ENCODE results near the gene TGFBR2. TPM values are rescaled to one million over a fixed set of nuclear protein-coding genes. Genes with fewer than 3 reads are reported as not detected.

The TGFBR2 gene
- total RNA-seq, 2 experiments from 2014 or later = 57.8 to 58.1 TPM

DNA sequence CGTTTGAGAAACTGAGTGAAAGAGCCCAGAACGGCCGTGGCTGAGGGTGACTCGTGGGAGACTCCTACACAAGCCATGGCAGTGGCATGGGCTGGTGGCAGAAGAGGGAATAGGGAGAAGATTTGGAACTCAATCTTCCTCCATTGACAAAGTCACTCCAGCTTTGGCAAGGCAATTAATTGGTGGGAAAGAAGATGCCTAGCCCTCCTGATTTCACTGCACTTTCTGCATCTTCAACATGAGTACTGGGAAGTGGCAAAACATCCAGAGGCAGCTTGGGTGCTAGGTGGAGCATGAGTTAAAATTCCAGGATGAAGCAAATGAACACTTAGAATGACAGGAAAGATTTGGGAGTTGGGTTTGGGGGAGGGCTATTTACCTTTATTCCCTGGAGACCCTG lies 1.4 kb upstream of the TGFBR2 start:
- H3K27me3 Mint-ChIP-seq (ENCODE audit: low read depth) = no peaks in the 10 kb centered on the region
- H3K36me3 Mint-ChIP-seq (ENCODE audit: low read depth) = peaks cover 29% of the 10 kb centered on the region
- H3K4me3 Mint-ChIP-seq = peak overlapping the region; percentile 94
- intact Hi-C loops (cut with micrococcal nuclease) = loop anchor here (2.0 to 10.0 kb wide), 5 partner anchors 102 to 927 kb away; partner anchors contain the start of gene STT3B
- H3K27ac Mint-ChIP-seq = peak overlapping the region; percentile 100
- peak; percentile 24 for DNase-seq
- peaks cover 2% of the 10 kb centered on the region for H3K9me3 Mint-ChIP-seq
- peaks cover 55% of the 10 kb centered on the region for H3K4me1 Mint-ChIP-seq (ENCODE audit: low read depth)
- CTCF ChIA-PET = interaction anchor here (0.7 to 4.1 kb wide), 2 partner anchors 54 to 88 kb away, joined by 3 to 13 read pairs; no protein-coding TSS in a partner anchor

DNA sequence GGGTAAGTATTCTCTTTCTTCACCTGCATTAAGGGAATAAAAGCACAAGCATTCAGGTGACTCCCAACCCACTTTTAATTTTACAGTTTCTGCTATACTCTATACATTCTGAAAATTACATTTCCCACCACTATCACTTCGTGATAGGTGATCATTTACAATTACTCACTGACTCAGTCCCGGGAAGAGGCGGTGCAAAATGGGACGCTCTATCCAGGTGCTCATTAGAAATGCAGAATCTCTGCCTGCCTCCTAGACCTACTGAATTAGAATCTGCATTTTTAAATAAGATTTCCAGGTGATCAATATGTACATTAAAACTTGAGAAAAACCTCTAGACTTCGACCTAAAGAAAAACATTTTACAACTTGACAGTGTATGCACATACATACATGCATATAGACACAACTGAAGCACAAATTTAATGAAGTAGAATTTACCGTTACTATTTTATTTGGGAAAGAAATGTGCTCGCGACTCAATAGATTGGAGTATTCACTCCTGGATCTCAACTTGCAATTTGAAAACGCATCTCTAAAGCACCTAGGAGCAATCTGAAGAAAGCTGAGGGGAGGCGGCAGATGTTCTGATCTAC lies 598 bp upstream of the TGFBR2 start:
- CTCF ChIA-PET = interaction anchor here (0.7 to 4.1 kb wide), 5 partner anchors 10 to 286 kb away, joined by 3 to 13 read pairs (median 3); no protein-coding TSS in a partner anchor
- peaks cover 37% of the 10 kb centered on the region for H3K36me3 Mint-ChIP-seq (ENCODE audit: low read depth)
- DNase-seq = peak; percentile 33
- peaks cover 53% of the 10 kb centered on the region for H3K4me1 Mint-ChIP-seq (ENCODE audit: low read depth)
- H3K27ac Mint-ChIP-seq = peak overlapping the region; percentile 100
- no peaks in the 10 kb centered on the region for H3K27me3 Mint-ChIP-seq (ENCODE audit: low read depth)
- intact Hi-C loops (cut with micrococcal nuclease) = loop anchor here (1.0 to 10.0 kb wide), 10 partner anchors 14 to 926 kb away; partner anchors contain the start of gene STT3B
- peaks cover 2% of the 10 kb centered on the region for H3K9me3 Mint-ChIP-seq
- H3K4me3 Mint-ChIP-seq = peak overlapping the region; percentile 94

DNA sequence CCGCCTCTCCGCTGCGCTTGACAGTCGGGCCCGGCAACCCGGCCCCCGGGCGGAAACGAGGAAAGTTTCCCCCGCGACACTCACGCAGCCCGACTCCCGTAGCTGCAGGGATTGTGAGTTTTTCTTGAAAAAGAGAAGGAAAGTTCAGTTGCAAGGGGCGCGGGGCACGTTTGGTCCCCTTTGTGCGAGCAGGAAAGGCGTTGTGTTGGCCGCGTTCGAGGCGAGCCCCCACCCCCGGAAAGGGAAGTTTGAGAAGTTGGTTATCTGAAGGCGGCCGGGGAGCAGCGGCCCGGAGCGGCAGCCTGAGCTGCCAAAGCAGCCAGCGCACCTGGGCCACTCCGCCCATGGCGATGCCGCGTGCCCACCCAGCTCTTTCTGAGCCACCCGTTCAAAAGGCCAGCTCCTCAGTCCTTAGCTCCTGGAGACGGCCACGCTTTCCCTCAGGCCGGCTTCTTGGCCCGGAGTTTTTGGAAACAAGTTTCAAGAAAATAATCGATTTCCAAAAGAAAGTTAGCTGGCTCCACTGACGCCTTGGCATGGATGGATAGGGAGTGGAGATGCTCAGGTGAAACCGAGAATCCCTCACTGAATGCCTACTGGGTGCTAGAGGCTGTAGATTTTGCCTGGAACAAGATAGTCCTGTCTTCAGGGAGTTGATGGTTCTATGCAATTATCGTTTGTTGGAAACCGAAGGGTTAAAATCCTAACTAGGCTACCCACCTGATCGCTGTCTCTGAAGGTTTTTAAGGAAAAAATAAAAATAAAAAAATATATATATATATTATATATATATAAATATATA lies 832 bp downstream of the TGFBR2 start:
- H3K4me1 Mint-ChIP-seq (ENCODE audit: low read depth) = peaks cover 50% of the 10 kb centered on the region
- no peaks in the 10 kb centered on the region for H3K9me3 Mint-ChIP-seq
- DNase-seq = peak; percentile 69
- H3K27me3 Mint-ChIP-seq (ENCODE audit: low read depth) = no peaks in the 10 kb centered on the region
- CTCF ChIA-PET = interaction anchor here (0.8 to 4.1 kb wide), 8 partner anchors 9 to 288 kb away, joined by 3 to 13 read pairs (median 4); no protein-coding TSS in a partner anchor
- H3K4me3 Mint-ChIP-seq = peak overlapping the region; percentile 83
- H3K27ac Mint-ChIP-seq = peak overlapping the region; percentile 98
- H3K36me3 Mint-ChIP-seq (ENCODE audit: low read depth) = peaks cover 51% of the 10 kb centered on the region
- intact Hi-C loops (cut with micrococcal nuclease) = loop anchor here (2.0 to 10.0 kb wide), 4 partner anchors 68 to 925 kb away; partner anchors contain the start of gene STT3B

DNA sequence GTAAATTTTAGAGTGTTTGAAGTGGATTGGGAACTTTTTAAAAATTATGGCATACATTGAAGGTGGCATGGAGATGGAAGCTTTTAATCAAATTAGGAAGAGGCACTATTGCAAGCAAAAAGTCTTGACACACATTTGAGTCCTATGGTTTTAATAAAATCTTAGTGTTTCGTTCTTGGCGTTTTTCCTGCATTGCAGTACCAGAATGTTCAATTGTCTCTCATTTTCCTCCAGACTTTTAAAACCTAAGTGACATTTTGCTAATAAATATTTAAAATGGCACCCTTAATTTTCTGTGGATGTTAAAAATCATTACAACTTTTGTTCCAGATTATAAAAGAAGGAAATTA lies 2.2 kb downstream of the TGFBR2 start:
- peaks cover 55% of the 10 kb centered on the region for H3K4me1 Mint-ChIP-seq (ENCODE audit: low read depth)

DNA sequence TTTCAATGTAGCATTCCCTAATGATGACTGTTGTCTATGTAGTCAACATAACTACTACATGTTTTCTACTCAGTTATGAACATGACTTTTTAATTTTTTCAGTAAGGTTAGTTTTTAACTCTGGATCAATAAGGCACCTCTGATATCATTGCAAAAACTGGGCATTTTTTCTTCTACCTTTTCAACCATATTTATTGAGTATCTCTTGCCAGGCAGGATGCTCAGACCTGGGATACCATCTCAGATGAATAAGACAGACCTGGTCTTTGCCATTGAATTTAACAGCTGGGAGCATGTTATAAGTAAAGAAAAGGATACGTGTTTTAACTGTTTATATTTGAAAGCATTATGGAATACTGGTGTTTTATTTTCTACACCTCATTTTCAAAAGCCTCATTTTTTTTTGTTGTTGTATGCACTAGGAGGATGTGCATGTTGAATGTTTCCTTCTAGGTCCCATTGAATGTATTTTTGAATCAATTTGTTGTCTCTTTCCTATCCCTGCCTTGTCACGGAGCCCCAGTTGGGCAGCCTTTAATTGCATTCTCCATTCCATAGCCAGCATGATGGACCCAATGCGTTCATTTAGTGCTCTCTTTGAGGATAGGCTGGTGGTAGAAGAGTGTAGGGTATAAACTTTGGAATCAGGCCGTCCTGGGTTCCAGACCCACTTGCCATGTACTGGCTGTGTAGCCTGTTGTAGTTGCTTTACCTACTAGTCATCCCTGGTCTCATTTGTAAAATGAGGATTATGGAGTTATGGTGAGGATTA lies 3.7 kb downstream of the TGFBR2 start:
- peak; percentile 12 for DNase-seq
- Mint-ChIP-seq H3K36me3 (ENCODE audit: low read depth) (peaks cover 80% of the 10 kb centered on the region), H3K4me1 (ENCODE audit: low read depth) (peaks cover 55% of the 10 kb centered on the region), H3K9me3 (no peaks in the 10 kb centered on the region), H3K27ac (peak overlapping the region; percentile 98), H3K27me3 (ENCODE audit: low read depth) (no peaks in the 10 kb centered on the region), H3K4me3 (peak overlapping the region; percentile 83)
- CTCF ChIA-PET = interaction anchor here (0.8 to 1.2 kb wide), 2 partner anchors 10 to 29 kb away, joined by 4 to 5 read pairs; no protein-coding TSS in a partner anchor
- intact Hi-C loops (cut with micrococcal nuclease) = loop anchor here (1.0 to 10.0 kb wide), 3 partner anchors 72 to 922 kb away; partner anchors contain the start of gene STT3B

More for the DNA sequence above, 2.2 kb downstream of the TGFBR2 start:
- intact Hi-C loops (cut with micrococcal nuclease) = loop anchor here (5.0 to 10.0 kb wide), 2 partner anchors 564 to 924 kb away; partner anchors contain the start of gene STT3B
- Mint-ChIP-seq H3K27ac (peak overlapping the region; percentile 98), H3K9me3 (no peaks in the 10 kb centered on the region), H3K4me3 (peak overlapping the region; percentile 83), H3K27me3 (ENCODE audit: low read depth) (no peaks in the 10 kb centered on the region), H3K36me3 (ENCODE audit: low read depth) (peaks cover 65% of the 10 kb centered on the region)
- CTCF ChIA-PET = interaction anchor here (0.9 to 4.1 kb wide), 5 partner anchors 9 to 289 kb away, joined by 3 to 13 read pairs (median 4); no protein-coding TSS in a partner anchor
- DNase-seq = no peak

DNA sequence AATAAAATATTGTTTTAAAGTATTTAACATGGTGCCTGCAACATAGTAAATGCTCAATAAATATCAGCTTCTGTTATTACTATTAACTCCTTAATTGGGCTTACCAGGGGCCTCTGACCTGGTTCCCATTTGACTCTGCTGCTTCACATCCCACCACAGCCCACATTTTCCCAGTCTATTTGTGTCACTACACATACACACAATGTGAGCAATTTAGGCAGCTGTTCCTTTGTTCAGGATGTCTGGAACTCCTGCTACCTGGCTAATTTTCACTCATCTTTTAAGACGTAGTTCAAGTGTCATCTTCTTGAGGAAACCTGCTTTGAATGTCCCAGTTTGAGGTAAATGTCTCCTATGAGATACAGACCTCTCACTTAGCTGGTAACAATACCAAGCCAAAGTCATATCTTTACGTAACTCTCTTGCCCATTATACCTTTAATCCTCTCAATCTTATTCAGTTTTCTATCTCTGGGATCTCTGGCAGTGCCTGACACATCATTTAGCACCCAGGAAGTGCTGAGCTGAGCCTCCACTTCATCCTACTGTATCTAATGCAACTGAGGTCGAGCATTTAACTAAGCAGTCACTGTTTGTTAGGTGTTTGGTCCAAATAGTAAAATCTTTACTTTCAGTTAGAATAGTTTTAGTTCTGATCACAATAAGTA lies 4.4 kb downstream of the TGFBR2 start:
- intact Hi-C loops (cut with micrococcal nuclease) = loop anchor here (1.0 kb wide), 2 partner anchors 9 to 29 kb away; no protein-coding TSS in a partner anchor
- peaks cover 86% of the 10 kb centered on the region for H3K36me3 Mint-ChIP-seq (ENCODE audit: low read depth)
- CTCF ChIA-PET = interaction anchor here (0.6 to 1.2 kb wide), 5 partner anchors 9 to 28 kb away, joined by 4 to 5 read pairs (median 4); no protein-coding TSS in a partner anchor

DNA sequence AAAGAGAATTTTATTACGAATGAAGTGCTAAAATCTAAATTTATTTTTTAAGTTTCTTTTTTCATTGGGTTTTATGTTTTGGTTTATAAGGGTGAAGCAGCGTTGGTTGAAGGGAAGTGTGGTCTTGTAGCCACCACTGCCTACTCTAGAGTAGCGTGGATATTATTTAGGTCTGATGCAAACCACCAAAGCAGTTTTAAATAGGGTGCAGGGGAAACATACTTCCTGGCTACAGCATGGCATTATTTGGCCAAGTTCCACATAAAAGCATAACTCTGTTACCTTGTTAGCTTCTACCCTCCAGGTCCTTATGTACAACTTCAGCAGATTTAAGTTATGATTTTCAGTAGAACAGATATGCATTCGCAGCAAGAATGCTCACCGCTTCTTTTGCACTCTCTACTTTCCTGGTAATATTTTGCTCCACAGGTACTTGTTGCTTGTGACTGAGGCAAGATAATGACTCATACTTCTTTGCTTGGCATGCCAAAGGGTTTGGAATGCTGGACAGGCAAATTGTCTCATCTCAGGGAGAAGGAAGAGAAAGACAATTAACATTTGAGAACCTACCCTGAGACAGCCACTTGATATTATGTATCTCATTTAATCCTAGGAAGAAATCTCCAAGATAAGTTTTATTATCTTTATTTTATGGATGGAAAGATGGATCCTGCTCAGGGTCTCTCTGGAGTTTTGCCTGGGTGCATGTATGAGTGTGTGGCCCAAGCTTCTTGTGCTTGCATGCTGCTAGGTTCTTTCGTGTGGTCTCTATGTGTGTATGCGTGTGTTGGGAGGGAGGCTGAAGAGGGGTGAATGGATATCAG lies 5.4 kb downstream of the TGFBR2 start:
- Mint-ChIP-seq H3K4me1 (ENCODE audit: low read depth) (peaks cover 57% of the 10 kb centered on the region), H3K4me3 (peak overlapping the region; percentile 83), H3K27me3 (ENCODE audit: low read depth) (no peaks in the 10 kb centered on the region), H3K9me3 (no peaks in the 10 kb centered on the region), H3K27ac (peak overlapping the region; percentile 98), H3K36me3 (ENCODE audit: low read depth) (peaks cover 95% of the 10 kb centered on the region)
- intact Hi-C loops (cut with micrococcal nuclease) = loop anchor here (1.0 kb wide), 4 partner anchors 8 to 49 kb away; no protein-coding TSS in a partner anchor
- CTCF ChIA-PET = interaction anchor here (0.8 to 1.6 kb wide), 4 partner anchors 11 to 413 kb away, joined by 3 to 6 read pairs (median 4); no protein-coding TSS in a partner anchor
- DNase-seq = peak; percentile 25

More for the DNA sequence above, 4.4 kb downstream of the TGFBR2 start:
- Mint-ChIP-seq H3K27ac (peak overlapping the region; percentile 98), H3K27me3 (ENCODE audit: low read depth) (no peaks in the 10 kb centered on the region), H3K9me3 (no peaks in the 10 kb centered on the region), H3K4me1 (ENCODE audit: low read depth) (peaks cover 53% of the 10 kb centered on the region), H3K4me3 (peak overlapping the region; percentile 83)
- DNase-seq = peak; percentile 61

DNA sequence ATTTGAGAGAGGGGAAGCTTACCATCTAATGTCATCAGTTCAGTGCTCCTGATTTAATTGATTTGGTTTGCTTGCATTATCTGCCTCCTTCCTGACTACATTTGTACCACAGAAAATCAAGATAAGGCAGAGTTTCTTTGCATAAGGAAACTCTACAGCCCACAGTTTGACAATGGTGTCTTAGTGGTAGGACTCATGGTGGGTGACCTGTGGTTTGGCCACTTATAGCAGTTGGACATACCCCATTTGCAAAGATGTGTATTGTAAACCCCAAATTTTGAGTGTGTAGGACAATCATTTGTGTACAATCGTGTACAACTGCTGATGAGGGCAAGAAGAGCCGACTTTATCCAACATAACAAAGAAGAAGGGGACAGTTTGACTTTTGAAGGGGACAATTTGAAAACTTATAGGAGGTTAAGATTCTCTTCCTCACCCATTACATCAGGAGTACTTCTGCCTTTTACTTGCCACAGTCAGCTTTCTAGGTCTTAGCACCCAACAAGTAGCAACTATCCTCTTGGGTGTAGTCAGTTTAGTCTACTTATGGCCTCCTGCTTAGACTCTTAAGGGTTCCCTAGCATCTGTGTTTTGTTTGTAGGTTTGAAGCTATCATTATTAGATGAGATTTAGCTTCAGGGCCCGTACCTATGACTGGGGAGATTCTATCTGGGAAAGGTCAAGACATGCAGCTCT lies 6.2 kb downstream of the TGFBR2 start:
- Mint-ChIP-seq H3K27me3 (ENCODE audit: low read depth) (no peaks in the 10 kb centered on the region), H3K4me3 (peak overlapping the region; percentile 83), H3K27ac (peak overlapping the region; percentile 98), H3K4me1 (ENCODE audit: low read depth) (peaks cover 63% of the 10 kb centered on the region), H3K36me3 (ENCODE audit: low read depth) (peaks cover 94% of the 10 kb centered on the region), H3K9me3 (no peaks in the 10 kb centered on the region)
- intact Hi-C loops (cut with micrococcal nuclease) = loop anchor here (1.0 kb wide), 2 partner anchors 19 to 49 kb away; no protein-coding TSS in a partner anchor
- CTCF ChIA-PET = interaction anchor here (0.7 to 1.8 kb wide), 8 partner anchors 10 to 570 kb away, joined by 3 to 6 read pairs (median 4); no protein-coding TSS in a partner anchor
- no peak for DNase-seq

DNA sequence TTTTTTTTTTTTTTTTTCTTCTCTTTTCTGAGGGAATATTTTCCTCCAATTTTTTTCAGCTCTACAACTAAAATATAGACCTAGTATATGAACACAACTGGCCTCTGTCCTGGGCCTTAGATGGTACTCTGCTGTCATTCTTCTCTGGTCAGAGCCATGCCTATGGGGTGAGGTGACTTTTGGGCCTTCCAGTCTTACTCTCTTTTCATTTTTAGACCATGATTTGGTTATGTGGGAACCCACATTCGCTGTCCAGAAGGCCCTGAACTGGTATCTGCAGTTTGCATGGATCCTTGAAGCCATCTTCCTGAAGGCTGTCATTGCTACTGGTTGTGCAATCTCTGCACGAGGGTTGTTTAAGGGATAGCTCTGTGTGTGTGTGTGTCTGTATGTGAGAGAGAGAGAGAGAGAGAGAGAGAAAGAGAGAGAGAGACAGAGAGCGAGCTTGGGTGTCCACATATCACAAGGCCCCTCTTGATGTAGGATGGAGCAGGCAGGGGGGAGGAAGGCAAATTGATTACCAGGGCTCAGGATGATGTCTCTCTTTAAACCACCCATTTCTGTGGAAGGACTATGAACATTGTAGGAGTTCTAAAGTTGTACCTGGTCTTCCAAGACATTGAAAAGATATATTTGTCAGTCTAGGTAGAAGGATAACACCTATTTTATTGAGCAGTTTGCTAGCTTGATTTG lies 6.9 kb downstream of the TGFBR2 start:
- Mint-ChIP-seq H3K4me1 (ENCODE audit: low read depth) (peaks cover 70% of the 10 kb centered on the region), H3K27ac (peak overlapping the region; percentile 98), H3K36me3 (ENCODE audit: low read depth) (peaks cover 95% of the 10 kb centered on the region), H3K27me3 (ENCODE audit: low read depth) (no peaks in the 10 kb centered on the region), H3K4me3 (peak overlapping the region; percentile 83), H3K9me3 (no peaks in the 10 kb centered on the region)
- CTCF ChIA-PET = interaction anchor here (0.7 to 1.8 kb wide), 8 partner anchors 10 to 571 kb away, joined by 3 to 6 read pairs (median 4); no protein-coding TSS in a partner anchor
- intact Hi-C loops (cut with micrococcal nuclease) = no loop called here
- peak; percentile 40 for DNase-seq

Measured in activated naive CD4-positive, alpha-beta T cell treated with anti-CD3 and anti-CD28 coated beads for 36 hours (primary cell).